Islet of Langerhans (tissue), 1 donor: ENCODE data around the gene ZNF709.
"Not testable (repeated sequence)": the region's sequence is repeated elsewhere in the genome, so short reads cannot be mapped to it uniquely, and the experiment has no call there.

Source experiments
- FAIRE-seq: peaks from one replicate; lab custom pipeline; 2011; peaks lifted over from hg19 to GRCh38; lab: Jason Lieb, UNC

ZNF709 gene

GRCh38 chr19:12484371-12485051 is at the start of gene ZNF709:
ZNF709 (minus strand) TSS chr19:12484816; CDS start chr19:12484657, 159 bp downstream.
- no peak for FAIRE-seq

DNA sequence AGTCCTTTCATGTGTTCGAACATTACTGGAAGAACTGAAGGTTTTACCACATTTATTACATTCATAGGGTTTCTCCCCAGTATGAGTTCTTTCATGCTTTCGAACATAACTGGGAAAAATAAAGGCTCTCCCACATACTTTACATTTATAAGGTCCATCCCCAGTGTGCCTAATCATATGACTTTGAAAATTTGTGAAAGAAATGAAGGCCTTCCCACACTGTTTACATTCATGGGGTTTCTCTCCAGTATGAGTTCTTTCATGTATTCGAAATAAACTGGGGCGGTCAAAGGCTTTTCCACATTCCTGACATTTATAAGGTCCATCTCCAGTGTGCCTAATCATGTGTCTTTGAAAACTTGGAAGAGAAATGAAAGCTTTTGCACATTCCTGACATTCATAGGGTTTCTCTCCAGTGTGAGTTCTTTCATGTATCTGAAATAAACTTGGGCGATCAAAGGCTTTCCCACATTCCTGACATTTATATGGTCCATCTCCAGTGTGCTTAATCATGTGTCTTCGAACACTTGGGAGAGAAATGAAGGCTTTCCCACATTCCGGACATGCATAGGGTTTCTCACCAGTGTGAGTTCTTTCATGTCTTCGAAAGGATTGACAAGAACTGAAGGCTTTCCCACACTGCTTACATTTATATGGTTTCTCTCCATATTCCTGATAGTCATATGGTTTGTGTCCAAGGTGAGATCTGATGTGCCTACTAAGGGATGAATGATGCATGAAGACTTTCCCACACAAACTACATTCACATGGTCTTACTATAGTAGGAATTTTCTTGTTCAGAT is 42.6 kb upstream of the ZNF709 start:
- FAIRE-seq, result no peak

GRCh38 chr19:12526542-12526941 is 41.9 kb upstream of the ZNF709 start:
- FAIRE-seq, result no peak

DNA sequence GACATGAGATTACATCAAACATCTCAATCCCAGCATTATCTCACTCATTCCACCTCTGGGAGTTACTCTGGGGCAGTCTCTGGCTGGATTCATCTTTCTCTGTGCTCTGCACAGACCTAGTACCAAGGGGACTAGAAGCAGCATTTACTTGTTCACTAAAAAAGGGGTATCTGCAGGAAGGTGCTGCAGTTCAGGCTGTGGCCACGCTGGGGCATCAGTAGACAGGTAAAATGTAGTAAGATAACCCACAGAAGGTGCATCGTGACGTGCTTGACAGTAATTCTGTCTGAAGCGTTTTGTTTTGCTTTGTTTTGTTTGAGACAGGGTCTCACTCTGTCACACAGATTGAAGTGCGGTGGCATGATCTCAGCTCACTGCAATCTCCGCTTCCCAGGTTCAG is 37.4 kb upstream of the ZNF709 start:
- FAIRE-seq, result no peak

DNA sequence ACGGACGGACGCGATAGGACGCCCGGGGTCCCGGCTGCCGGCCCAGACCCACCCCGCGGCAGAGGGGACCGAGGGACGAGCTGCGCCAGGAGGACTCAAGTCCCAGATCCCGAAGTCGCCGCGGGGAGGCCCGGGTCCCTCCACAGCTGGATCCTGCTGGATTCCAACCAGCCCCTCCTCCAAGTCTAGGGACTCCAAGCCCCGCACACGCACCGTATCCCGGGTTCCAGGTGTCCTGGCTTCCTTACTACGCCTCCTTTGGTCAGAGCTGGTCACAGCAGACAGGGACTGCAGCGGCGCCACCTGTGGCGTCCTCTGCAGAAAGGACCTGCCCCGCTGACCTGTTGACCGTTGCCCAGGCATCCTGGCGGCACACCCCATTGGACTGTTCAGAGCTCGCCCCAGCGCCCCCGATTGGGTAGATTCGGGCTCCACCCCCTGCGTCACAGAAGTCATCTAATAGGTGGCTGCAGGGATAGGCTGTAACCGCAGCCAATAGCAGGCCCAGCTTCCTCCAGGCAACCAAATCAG is 29.0 kb upstream of the ZNF709 start:
- FAIRE-seq, result no peak

DNA sequence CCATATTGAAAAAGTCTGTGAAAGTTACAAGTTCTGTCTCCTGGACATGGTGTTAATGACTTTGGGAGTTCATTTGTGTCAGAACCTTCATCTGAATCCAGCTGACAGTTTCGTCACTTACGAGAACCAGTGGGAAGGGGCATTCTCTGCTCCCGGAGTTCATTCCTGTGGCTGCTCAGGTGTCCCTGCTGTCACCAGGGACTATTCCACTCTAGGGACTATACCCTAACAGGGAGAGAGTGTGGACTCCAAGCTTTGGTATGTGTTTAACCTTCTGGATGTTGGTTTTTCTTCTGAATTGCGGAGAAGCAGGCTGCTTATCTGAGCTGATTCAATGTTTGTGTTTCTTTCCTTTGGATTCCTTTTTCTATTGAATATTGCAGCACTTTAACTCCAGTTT is 12.4 kb upstream of the ZNF709 start:
- FAIRE-seq, result no peak

DNA sequence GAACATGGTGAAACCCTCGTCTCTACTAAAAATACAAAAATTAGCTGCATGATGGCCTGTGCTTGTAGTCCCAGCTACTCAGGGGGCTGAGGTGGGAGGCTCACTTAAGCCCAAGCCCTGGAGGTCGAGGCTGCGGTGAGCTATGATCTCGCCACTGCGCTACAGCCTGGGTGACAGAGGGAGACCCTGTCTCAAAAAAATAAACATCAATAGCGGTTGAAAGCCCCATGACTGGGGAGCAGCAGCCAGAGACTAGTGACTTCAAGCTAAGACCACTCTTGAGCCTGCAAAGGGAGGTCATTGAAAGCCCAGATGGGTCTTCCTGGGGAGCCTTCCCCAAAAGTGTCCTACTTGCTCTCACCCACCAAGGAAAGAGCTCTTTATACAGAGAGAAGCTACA is 11.9 kb upstream of the ZNF709 start:
- FAIRE-seq, result no peak

DNA sequence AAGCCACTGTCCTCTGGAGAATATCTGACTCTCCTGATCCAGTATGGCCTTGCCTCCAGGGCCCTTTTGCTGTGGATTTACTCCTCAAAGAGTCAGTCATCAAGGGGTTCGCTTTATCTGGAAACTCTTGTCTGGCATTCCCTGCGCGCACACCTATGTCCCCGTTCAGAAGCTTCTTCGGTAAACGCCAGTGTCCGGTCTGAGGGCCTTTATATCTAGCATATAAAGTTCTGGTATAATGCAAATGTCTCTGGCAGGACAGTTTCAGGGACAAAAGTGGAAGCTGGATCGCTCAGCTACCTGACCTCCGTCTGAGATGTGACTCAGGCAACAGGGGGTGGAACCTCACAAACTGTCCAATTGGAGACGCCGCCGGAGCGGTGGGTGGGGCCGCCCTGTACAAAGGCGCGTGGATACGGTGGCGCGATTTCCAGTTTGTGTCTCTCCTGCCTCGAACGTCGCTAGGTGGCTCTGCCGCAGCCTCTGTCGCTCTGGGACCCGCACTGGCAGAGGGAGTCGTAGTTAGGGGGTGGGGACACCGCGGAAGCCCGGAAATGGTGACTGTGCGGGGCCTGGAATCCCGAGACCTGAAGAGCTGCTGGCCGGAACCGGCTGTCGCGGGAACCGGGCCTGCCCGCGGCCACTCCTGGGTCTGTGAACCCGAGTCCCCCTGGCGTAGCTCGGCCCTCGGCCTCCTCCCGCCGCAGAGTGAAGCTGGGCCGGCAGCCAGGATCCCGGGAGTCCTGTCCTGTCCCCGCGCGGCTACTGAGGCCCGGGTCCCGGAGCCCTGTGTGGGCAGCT is 10.6 kb upstream of the ZNF709 start:
- FAIRE-seq, result peak; percentile 79

- no peak for FAIRE-seq
Measured at GRCh38 chr19:12494260-12494860, 9.7 kb upstream of the ZNF709 start.

DNA sequence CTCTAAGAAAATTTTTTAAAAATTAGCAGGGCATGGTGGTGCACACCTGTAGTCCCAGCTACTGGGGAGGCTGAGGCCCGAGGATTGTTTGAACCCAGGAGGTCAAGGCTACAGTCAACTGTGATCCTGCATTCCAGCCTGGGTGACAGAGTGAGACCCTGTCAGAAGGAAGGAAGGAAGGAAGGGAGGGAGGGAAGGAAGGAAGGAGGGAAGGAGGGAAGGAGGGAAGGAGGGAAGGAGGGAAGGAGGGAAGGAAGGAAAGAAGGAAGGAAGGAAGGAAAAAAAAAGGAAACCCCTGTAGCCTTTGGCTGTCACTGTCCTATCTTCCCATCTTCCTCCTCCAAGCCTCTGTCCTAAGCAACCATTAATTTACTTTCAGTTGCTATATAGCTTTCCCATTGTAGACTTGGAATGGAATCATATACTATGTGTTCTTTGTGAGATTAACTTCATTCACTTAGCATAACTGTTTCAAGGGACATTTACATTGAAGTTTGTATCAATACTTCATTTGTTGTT is 1.7 kb upstream of the ZNF709 start:
- FAIRE-seq, result not testable (repeated sequence)

DNA sequence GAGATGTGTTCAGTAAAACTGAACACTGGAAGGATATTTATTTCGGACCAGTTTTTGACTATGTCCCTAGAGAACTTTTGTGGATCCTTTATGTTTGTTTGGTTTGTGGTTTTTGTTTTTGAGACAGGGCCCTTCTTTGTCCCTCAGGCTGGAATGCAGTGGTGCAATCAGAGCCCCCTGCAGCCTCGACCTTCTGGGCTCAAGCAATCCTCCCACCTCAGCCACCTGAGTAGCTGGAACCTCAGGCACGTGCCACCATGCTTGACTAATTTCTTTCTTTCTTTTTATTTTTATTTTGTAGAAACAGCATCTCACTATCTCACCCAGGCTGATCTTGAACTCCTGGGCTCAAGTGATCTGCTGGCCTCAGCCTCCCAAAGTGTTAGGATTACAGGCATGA is 955 bp upstream of the ZNF709 start:
- FAIRE-seq, result no peak

- no peak for FAIRE-seq
Measured at GRCh38 chr19:12485052-12485416, 418 bp upstream of the ZNF709 start.

GRCh38 chr19:12484011-12484370 is 625 bp downstream of the ZNF709 start:
- no peak for FAIRE-seq

- no peak for FAIRE-seq
Measured at GRCh38 chr19:12482509-12482886, 2.1 kb downstream of the ZNF709 start.

GRCh38 chr19:12481781-12482508 is 2.7 kb downstream of the ZNF709 start:
- FAIRE-seq, result no peak

DNA sequence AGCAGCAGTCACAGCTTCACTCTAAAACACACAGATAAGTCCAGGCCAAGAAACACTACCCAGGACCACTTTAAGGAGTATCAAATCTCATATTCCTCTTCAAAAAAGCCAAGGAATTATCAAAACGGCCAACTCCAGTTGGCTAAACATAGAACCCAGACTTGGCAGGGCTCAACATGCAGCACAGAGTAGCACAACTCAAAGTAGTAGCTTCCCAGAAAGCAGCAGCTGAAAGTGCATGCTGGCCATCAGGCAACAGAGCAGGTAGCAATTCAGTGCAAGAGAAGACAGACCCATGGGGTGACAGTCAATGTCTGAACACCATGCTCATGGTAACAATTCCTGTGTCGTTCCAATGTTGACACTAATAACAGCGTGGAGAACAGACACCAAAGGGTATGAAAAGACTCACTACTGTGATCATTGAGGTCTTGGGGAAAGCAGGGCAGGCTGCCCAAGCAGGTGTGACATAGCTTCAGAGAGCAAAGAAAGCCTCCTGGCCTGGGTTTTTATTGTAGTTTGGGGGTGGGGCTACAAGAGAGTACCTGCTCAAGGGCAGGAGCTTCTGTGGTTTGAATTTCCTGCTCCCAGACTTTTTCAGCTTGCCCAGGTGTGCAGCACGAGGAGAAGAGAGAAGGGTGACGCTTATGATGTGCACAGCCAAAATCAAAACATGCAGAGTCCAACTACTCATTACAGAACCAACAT is 6.2 kb downstream of the ZNF709 start:
- no peak for FAIRE-seq

GRCh38 chr19:12467651-12468050 is 17.0 kb downstream of the ZNF709 start:
- not testable (repeated sequence) for FAIRE-seq

DNA sequence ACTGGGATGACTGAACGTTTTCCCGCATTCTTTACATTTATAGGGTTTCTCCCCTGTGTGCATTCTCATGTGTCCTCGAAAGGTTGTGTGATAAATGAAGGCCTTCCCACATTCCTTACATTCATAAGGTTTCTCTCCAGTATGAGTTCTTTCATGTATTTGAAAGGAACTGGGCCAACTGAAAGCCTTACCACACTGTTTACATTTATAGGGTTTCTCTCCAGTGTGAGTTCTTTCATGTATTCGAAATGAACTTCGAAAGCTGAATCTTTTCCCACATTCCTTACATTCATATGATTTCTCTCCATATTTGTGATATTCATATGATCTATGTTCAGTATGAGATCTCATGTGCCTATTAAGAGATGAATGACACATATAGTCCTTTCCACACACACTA is 19.4 kb downstream of the ZNF709 start:
- no peak for FAIRE-seq

DNA sequence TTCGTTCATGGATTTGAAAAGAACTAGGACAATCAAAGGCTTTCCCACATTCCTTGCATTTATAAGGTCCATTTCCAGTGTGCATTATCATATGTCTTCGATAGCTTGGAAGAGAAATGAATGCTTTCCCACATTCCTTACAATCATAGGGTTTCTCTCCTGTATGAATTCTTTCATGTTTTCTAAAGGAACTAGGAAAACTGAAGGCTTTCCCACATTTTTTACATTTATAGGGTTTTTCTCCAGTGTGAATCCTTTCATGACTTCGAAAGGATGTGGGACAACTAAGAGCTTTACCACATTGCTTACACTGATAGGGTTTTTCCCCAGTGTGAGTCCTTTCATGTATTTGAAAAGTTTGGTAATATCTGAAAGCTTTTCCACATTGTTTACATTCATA is 19.8 kb downstream of the ZNF709 start:
- FAIRE-seq, result no peak

- FAIRE-seq, result not testable (repeated sequence)
Measured at GRCh38 chr19:12464139-12464538, 20.5 kb downstream of the ZNF709 start.

GRCh38 chr19:12453495-12453894 is 31.1 kb downstream of the ZNF709 start:
- no peak for FAIRE-seq
